Epithelial cell of esophagus (primary cell): ENCODE results near the gene ERVH48-1.
A peak's percentile ranks its signal among the peaks of the same experiment; 100 is the strongest.
"Not testable (repeated sequence)": the region's sequence is repeated elsewhere in the genome, so short reads cannot be mapped to it uniquely, and the experiment has no call there.

Source experiments
- DNase-seq: peaks from one replicate; pipeline ENCODE4 v3.0.0; 2010; ENCODE audit warnings: low read depth
- H3K4me3 ChIP-seq: 2 replicates; pipeline ENCODE4 v1.5.1; 2011; ENCODE audit warnings: mild to moderate bottlenecking, low read length, control low read depth
- CTCF ChIP-seq: IDR thresholded peaks from 2 replicates; pipeline ENCODE4 v1.5.1; 2011; ENCODE audit warnings: low read depth, mild to moderate bottlenecking, low read length, control low read depth, inconsistent platforms; ENCODE audit not compliant: insufficient read depth; ENCODE audit errors: missing control alignments

The ERVH48-1 gene

DNA sequence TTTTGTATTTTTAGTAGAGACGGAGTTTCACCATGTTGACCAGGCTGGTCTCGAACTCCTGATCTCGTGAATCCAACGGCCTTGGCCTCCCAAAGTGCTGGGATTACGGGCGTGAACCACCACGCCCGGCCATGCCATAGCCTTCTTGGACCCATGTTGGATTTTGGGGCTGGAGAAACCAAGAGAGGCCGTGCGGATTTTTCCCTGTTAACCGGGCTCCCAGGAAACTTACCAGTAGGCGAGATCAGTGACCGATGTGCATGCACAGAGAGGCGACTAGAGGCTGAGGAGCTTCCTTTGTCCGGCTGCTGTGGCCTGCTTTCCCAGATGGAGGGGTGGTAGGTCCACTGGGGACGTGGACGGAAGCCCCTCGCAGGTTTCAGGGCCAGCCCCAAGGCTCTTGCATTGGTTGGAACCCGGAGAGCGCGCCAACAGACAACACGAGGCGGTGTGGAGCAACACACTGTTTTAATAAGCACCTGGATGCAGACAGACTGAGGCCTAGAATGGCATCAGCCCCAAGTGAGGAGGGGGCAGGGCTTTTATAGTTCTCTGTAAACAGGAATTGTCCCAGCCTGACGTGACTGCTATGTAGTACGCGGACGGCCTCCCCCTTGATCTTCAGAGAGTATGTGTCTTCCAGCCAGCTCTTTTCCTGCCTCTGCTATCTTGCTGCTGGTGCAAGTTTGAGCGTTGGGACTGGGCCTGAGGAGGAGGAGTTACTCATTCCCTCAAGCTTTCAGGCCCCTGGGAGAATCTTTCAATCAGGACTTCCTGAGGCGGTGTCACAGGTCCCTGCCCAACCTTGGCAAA is at the start of gene ERVH48-1:
Gene ERVH48-1, minus strand, starts transcription at position 517 of the 813 bp plus-strand sequence. CDS start 6,624 bp downstream, outside the sequence.
- DNase-seq = no peak
- H3K4me3 ChIP-seq = no peak within 1 kb of the TSS
- TF ChIP-seq CTCF = no peak

DNA sequence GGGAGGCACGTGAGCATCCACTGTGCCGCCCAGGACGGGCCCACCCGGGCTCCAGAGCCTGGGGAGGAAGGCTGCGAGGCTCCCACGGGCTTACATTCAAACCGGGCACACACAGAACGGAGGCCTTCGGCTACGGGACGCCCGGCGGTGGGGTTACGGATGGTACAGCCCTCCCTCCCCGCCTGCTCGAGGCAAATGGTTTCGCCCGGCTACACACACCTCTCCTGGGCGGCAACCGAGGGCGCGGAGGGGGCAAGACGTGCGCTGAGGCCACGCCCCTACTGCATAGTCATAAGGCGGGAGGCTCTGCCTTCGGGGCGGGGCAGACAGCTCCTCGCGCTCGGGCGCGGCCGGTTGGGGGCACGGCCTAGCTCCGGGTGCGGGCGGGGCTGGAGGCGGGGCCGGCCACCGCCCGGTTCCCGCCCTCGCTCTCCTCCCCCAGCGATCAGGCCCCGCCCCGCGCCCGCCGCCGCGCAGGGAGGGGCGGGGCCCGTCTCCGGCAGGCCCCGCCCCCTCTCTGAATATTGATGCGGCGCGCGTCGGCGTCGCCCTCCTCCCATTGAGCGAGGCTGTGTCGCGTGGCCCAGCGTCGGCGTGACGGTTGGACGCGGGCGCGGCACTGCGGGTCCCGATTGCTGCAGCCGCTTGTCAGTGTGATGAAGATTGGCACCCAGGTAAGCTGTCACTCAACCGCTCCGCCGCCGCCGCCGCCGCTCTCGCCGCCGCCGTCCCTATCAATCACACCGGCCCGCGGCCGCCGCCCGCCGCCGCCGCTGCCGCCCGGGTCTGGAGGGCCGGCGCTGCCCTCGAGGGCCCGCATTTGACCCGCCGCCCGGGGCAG is 48.8 kb upstream of the ERVH48-1 start, which contains the start of gene PKNOX1:
Gene PKNOX1, plus strand, starts transcription at position 572 of the 841 bp plus-strand sequence. CDS start 29,820 bp downstream, outside the sequence.
- TF ChIP-seq CTCF = no peak
- DNase-seq = peak; percentile 99
- H3K4me3 ChIP-seq = peak within 1 kb of the TSS; percentile 68

- H3K4me3 ChIP-seq = peak overlapping the region; percentile 59
- no peak for DNase-seq
- peak; percentile 4 for TF ChIP-seq CTCF
Observed at GRCh38 chr21:42973309-42973990, 48.0 kb upstream of the ERVH48-1 start.

GRCh38 chr21:42971897-42972275 is 46.5 kb upstream of the ERVH48-1 start:
- DNase-seq = no peak
- H3K4me3 ChIP-seq = no peak overlapping the region
- TF ChIP-seq CTCF = no peak

- no peak for TF ChIP-seq CTCF
Observed at GRCh38 chr21:42970946-42971653, 45.7 kb upstream of the ERVH48-1 start.

DNA sequence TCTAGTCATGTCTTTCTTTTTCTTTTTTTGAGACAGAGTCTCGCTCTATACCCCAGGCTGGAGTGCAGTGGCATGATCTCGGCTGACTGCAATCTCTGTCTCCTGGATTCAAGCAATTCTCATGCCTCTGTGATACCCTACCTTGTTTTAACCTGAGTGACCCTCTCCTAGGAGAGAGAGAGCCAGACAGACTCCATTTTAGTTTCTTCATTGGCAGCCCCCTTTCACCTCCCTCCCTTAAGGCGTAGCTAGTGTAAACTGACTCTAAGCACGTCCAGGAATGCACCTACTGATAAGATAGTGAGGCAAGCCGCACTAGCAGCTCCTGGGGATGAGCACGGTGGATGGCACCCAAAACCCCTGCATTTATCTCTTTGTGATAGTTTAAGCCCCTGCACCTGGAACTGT is 43.8 kb upstream of the ERVH48-1 start:
- DNase-seq = no peak
- no peak for TF ChIP-seq CTCF

More at GRCh38 chr21:42970946-42971653, 45.7 kb upstream of the ERVH48-1 start:
- H3K4me3 ChIP-seq = no peak overlapping the region
- DNase-seq = no peak

GRCh38 chr21:42967616-42968015 is 42.2 kb upstream of the ERVH48-1 start:
- H3K4me3 ChIP-seq, DNase-seq: not testable (repeated sequence)

More for the DNA sequence above, 43.8 kb upstream of the ERVH48-1 start:
- H3K4me3 ChIP-seq = no peak overlapping the region
